Ovary (tissue), 3 donors: Measurements from ENCODE around the gene TRAM2.

Source experiments
- CTCF ChIP-seq, 3 donors: fragments of 450-650 bp in 2 of 3; fragments of 200-600 bp in 1 of 3; IDR thresholded peaks; one replicate each; pipeline versions ENCODE4 v1.5.1 to v1.8.0; 2016 to 2022; ENCODE audit warnings: antibody characterized with exemption in 3 of 3, mild to moderate bottlenecking in 1 of 3
- EP300 ChIP-seq: sonication (generic); formaldehyde crosslinking; IDR thresholded peaks from one replicate; pipeline ENCODE4 v1.6.1; 2017; ENCODE audit warnings: antibody characterized with exemption
- POLR2A ChIP-seq: fragments of 450-650 bp; IDR thresholded peaks from one replicate; pipeline ENCODE4 v1.6.1; 2017; ENCODE audit warnings: antibody characterized with exemption, mild to moderate bottlenecking, moderate library complexity
- donor health status: DM: no; HTN: no; CAD: no.

- TF ChIP-seq CTCF (IDR thresholded peaks at IDR 0.05) (no peak), POLR2A (no peak), EP300 (no peak)
Measured at GRCh38 chr6:52544602-52545405, 32.1 kb downstream of the TRAM2 start.
